ENCODE results near the gene FCGR3B. TPM values are rescaled to one million over a fixed set of nuclear protein-coding genes. Genes with fewer than 3 reads are reported as not detected.
"Not testable (repeated sequence)": the region's sequence is repeated elsewhere in the genome, so short reads cannot be mapped to it uniquely, and the experiment has no call there.

Gene FCGR3B
- total RNA-seq, 1 donor from 2014 or later: not detected

GRCh38 chr1:161636189-161636782 lies 5.3 kb upstream of the FCGR3B start:
- not testable (repeated sequence) for H3K27ac Mint-ChIP-seq; DNase-seq (ENCODE audit: low spot score in 2 of 2, unreplicated experiment in 2 of 2); H3K9me3 Mint-ChIP-seq; H3K4me1 Mint-ChIP-seq; H3K36me3 Mint-ChIP-seq; H3K4me3 Mint-ChIP-seq
- H3K27me3 Mint-ChIP-seq (ENCODE audit: low read depth): peaks cover 36% of the 10 kb centered on the region

DNA sequence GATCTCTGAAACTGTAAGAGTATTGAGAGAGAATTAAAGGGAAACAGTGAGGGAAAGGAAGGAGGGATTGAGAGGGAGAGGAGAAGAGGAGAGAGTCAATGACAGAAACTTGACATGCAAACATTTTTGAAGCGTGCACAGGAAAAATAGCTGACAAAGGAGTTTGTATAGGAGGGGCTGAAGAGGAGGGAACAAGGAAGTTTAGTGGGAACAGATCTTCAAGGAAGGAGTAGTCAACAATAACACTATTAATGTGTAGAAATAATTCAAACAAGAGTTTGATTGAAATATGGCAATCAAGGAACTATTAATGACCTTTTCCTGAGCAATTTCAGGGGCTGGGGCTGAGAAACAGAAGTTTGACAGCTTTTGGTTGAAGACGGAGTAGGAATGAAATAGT lies 4.0 kb upstream of the FCGR3B start:
- not testable (repeated sequence) for H3K36me3 Mint-ChIP-seq; H3K4me1 Mint-ChIP-seq; H3K4me3 Mint-ChIP-seq; H3K9me3 Mint-ChIP-seq; H3K27ac Mint-ChIP-seq; DNase-seq (ENCODE audit: low spot score in 2 of 2, unreplicated experiment in 2 of 2)
- H3K27me3 Mint-ChIP-seq (ENCODE audit: low read depth): peaks cover 44% of the 10 kb centered on the region

DNA sequence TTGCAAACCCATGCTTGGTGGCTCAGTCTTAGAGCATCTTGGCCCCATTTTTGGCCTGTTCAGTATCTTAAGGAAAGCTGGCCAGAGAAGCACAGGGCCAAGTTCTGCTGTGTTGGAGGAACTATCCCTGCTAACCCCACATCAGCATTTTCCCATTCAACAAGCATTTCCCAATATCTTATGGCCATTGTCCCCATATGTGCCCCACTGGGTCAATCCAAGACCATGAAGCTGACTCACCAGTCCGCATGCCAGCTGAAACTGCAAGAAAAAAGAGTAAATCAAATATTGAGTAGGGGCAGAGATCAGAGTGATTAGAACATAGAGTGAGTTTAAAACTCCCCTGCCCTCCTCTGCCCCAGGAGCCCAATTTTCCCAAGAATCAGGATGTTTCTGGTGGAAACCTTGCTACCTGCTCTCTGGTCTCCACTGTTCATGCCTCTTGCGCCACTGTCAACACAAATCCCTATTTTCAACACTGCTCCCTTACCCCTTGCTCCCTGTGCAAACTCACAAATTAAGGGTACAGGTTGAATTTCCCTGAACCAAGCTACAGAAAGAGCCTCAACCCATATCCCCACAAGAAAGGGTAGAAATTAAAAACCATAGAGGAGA lies 741 bp downstream of the FCGR3B start:
- H3K4me1 Mint-ChIP-seq; DNase-seq (ENCODE audit: low spot score in 2 of 2, unreplicated experiment in 2 of 2); H3K27ac Mint-ChIP-seq; H3K4me3 Mint-ChIP-seq; H3K9me3 Mint-ChIP-seq; H3K36me3 Mint-ChIP-seq: not testable (repeated sequence)
- peaks cover 49% of the 10 kb centered on the region for H3K27me3 Mint-ChIP-seq (ENCODE audit: low read depth)

DNA sequence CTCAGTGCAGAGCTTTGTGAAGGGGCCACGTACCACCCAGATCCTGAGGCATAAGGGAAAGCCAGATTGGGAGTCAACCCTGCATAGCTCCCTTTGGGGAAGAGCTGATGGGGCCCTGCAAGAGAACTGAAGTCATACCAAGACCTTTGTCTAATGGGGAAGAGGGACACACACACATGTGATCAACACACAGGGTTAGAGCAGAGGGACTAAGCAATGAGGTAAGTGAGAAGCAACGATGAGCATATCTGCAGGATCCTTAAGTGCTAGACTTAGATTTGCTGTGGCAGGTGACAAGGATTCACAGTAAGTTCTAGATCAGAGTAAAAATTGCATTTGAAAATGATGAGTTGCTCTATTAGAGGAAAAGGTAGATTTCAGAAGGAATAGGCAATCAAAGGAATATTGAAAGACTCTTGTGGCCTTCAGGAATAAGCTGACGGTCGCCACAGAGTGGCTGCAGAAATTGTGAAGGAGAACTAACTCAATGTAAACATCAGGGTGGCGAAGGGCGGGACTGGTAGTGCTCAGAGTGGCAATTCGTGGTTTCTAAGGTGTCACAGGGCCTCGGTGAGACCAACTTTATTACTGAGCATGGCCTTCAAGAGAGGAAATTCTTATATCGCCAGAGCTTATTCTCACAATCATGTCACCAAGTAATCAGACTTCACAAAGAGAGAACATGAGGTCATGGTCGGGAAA lies 4.4 kb downstream of the FCGR3B start:
- peaks cover 72% of the 10 kb centered on the region for H3K27me3 Mint-ChIP-seq (ENCODE audit: low read depth)

GRCh38 chr1:161624605-161625004 lies 6.4 kb downstream of the FCGR3B start:
- not testable (repeated sequence) for H3K9me3 Mint-ChIP-seq; H3K4me3 Mint-ChIP-seq; H3K36me3 Mint-ChIP-seq; DNase-seq (ENCODE audit: low spot score in 2 of 2, unreplicated experiment in 2 of 2); H3K27ac Mint-ChIP-seq
- peaks cover 75% of the 10 kb centered on the region for H3K27me3 Mint-ChIP-seq (ENCODE audit: low read depth)
- H3K4me1 Mint-ChIP-seq: peaks cover 11% of the 10 kb centered on the region

More for the DNA sequence above, 4.4 kb downstream of the FCGR3B start:
- H3K9me3 Mint-ChIP-seq; H3K4me3 Mint-ChIP-seq; H3K36me3 Mint-ChIP-seq; H3K4me1 Mint-ChIP-seq; DNase-seq (ENCODE audit: low spot score in 2 of 2, unreplicated experiment in 2 of 2); H3K27ac Mint-ChIP-seq: not testable (repeated sequence)

GRCh38 chr1:161623401-161624051 lies 7.5 kb downstream of the FCGR3B start:
- Mint-ChIP-seq H3K27me3 (ENCODE audit: low read depth) (peaks cover 76% of the 10 kb centered on the region), H3K4me1 (peaks cover 11% of the 10 kb centered on the region)
- not testable (repeated sequence) for H3K4me3 Mint-ChIP-seq; DNase-seq (ENCODE audit: low spot score in 2 of 2, unreplicated experiment in 2 of 2); H3K27ac Mint-ChIP-seq; H3K36me3 Mint-ChIP-seq; H3K9me3 Mint-ChIP-seq

GRCh38 chr1:161622054-161622453 lies 8.9 kb downstream of the FCGR3B start:
- Mint-ChIP-seq H3K4me3 (peak overlapping the region; percentile 76), H3K4me1 (peaks cover 11% of the 10 kb centered on the region), H3K9me3 (peaks cover 10% of the 10 kb centered on the region), H3K27me3 (ENCODE audit: low read depth) (peaks cover 69% of the 10 kb centered on the region)
- not testable (repeated sequence) for H3K27ac Mint-ChIP-seq; H3K36me3 Mint-ChIP-seq; DNase-seq (ENCODE audit: low spot score in 2 of 2, unreplicated experiment in 2 of 2)

DNA sequence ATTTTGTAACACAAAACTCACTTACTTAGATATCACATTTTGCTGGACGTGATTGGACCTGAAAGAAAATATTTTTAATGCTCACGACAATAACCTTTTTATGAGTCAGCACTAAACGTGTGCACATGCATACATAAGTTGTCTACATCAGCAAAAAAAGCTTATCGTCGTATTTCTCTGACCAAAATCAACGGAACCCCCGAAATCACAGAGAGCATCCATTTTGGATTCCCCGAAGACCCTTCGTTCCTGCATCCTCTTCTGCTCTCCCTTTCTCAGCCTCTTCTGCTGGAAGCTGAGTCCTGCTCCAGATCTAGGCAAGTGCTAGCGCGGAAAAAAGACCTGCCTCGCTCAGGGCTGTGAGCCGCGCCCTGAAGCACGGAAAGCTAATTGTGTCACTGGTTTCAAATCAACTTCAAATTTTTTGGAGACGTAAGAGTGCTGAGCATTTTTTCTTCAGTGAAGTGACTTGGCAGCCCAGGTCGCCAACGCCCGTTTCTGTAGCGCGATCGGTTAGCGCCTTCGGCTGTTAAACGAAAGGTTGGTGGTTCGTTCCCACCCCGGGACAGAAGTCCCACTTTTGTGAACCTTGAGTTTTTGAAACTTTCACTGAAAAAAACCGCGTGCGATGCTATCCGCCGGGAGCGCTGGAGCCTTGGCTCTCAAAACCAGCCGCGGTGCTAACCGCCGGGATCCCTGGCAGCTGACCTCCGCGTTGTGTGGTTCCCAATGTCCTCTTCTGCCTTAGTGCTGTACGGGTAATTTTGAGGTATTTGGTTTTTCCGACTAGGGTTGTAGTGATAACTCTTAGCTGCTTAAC lies 9.6 kb downstream of the FCGR3B start:
- peak in 1 of 2 experiments; percentile 57 for DNase-seq (ENCODE audit: low spot score in 2 of 2, unreplicated experiment in 2 of 2)
- Mint-ChIP-seq H3K9me3 (peaks cover 10% of the 10 kb centered on the region), H3K4me1 (peaks cover 11% of the 10 kb centered on the region), H3K4me3 (peak overlapping the region; percentile 76), H3K27me3 (ENCODE audit: low read depth) (peaks cover 64% of the 10 kb centered on the region)
- H3K27ac Mint-ChIP-seq, H3K36me3 Mint-ChIP-seq: not testable (repeated sequence)

DNA sequence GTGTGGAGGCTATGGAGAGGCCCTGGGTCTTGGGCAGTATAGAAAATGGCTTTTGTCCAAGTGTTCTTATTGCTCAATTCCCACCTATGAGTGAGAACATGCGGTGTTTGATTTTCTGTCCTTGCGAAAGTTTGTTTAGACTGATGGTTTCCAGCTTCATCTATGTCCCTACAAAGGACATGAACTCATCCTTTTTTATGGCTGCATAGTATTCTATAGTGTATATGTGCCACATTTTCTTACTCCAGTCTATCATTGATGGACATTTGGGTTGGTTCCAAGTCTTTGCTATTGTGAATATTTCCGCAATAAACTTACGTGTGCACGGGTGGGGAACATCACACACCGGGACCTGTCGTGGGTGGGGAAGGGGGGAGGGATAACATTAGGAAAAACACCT lies 10.6 kb downstream of the FCGR3B start:
- H3K36me3 Mint-ChIP-seq; H3K4me3 Mint-ChIP-seq; H3K27ac Mint-ChIP-seq; DNase-seq (ENCODE audit: low spot score in 2 of 2, unreplicated experiment in 2 of 2): not testable (repeated sequence)
- peaks cover 10% of the 10 kb centered on the region for H3K9me3 Mint-ChIP-seq
- H3K4me1 Mint-ChIP-seq: peaks cover 11% of the 10 kb centered on the region
- peaks cover 59% of the 10 kb centered on the region for H3K27me3 Mint-ChIP-seq (ENCODE audit: low read depth)

DNA sequence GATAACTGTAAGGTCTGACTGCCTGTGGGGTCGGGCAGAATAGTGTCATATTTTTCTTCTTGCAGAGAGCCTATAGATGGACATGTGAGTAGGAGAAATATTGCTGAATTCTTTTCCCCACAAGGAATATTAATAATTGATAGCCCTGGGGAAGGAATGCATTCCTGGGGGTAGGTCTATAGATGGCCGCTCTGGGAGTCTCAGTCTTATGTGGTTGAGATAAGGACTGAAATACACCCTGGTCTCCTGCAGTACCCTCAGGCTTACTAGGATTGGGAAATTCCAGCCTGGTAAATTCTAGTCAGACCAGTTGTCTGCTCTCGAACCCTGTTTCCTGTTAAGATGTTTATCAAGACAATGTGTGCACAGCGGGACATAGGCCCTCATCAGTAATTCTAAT lies 12.5 kb downstream of the FCGR3B start:
- peaks cover 10% of the 10 kb centered on the region for H3K9me3 Mint-ChIP-seq
- DNase-seq (ENCODE audit: low spot score in 2 of 2, unreplicated experiment in 2 of 2); H3K36me3 Mint-ChIP-seq; H3K27ac Mint-ChIP-seq; H3K4me3 Mint-ChIP-seq: not testable (repeated sequence)
- H3K4me1 Mint-ChIP-seq: peaks cover 11% of the 10 kb centered on the region
- H3K27me3 Mint-ChIP-seq (ENCODE audit: low read depth): peaks cover 40% of the 10 kb centered on the region

- not testable (repeated sequence) for H3K27ac Mint-ChIP-seq; DNase-seq (ENCODE audit: low spot score in 2 of 2, unreplicated experiment in 2 of 2); H3K4me3 Mint-ChIP-seq; H3K36me3 Mint-ChIP-seq
- H3K4me1 Mint-ChIP-seq: peaks cover 15% of the 10 kb centered on the region
- H3K27me3 Mint-ChIP-seq (ENCODE audit: low read depth): peaks cover 29% of the 10 kb centered on the region
- peaks cover 10% of the 10 kb centered on the region for H3K9me3 Mint-ChIP-seq
Measured at GRCh38 chr1:161616417-161616816, 14.6 kb downstream of the FCGR3B start.

DNA sequence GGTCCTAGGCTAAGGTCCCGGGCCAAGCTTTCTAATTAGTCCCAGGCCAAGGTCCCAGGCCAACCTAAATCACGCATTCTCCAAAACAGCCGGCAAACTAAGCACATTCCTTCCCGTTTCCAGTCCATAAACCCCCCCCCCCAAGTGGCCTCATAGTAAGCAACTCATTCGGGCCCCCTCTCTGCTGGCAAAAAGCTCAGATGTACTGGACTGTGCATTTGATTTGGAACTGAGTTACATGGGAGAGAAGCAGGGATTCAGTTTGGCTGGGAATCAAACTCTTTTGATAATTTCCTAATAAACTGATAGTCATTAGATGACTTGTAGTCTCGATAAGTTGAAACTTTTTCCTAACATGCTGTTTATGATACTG lies 17.8 kb downstream of the FCGR3B start:
- not testable (repeated sequence) for H3K36me3 Mint-ChIP-seq; H3K9me3 Mint-ChIP-seq; DNase-seq (ENCODE audit: low spot score in 2 of 2, unreplicated experiment in 2 of 2)
- Mint-ChIP-seq H3K4me1 (peaks cover 10% of the 10 kb centered on the region), H3K27ac (peak overlapping the region; percentile 90), H3K4me3 (peak overlapping the region; percentile 84), H3K27me3 (ENCODE audit: low read depth) (peaks cover 27% of the 10 kb centered on the region)
